Measurements from ENCODE around the gene PLXND1. TPM values are rescaled to one million over a fixed set of nuclear protein-coding genes. Genes with fewer than 3 reads are reported as not detected.

The PLXND1 gene
- total RNA-seq, 4 donors from 2014 or later: 155 to 300 (median 197) TPM

DNA sequence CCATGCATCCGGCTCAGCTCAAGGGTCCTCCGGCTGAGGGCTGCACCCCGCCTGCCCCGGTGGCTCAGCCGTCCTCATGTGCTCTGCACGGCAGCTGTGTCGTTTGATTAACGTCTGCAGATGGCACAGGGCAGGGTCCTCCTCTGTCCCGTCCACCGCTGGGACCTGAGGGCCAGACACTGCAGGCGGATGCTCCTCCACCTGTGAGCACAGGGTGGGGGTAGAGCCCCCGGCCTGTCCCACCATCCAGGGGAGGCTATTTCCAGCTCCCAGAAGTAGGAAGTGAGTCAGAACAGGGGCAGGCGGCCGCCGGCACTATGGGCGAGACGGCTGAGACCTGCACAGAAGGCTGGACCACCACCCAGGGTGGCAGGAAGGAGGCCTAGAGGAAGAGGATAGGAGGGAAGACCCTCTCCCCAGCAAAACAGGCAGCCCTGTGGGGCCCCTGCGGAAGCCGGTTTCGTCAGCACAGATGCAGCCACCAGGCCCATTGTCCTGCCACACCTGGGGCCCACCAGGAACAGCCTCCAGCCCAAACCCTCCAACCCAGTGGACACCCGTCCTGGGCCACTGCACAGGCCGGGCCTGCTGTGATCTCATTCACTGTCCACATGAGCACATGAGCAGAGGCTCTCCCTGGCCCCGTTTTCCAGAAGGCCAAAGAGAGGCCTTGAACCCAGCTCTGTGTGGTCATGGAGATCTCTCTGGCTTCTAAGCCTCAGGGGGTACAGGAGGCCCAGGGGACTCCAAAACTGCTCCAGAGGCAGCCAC, 12.6 kb upstream of the PLXND1 start:
- Histone ChIP-seq H3K4me1 (peaks cover 0 to 82% (median 45%) of the 10 kb centered on the region in 4 donors), H3K4me3 (no peak overlapping the region), H3K27ac (peak overlapping the region in 2 of 4 donors; percentile 38 to 56), H3K27me3 (no peaks in the 10 kb centered on the region), H3K36me3 (no peaks in the 10 kb centered on the region), H3K9me3 (no peaks in the 10 kb centered on the region)
- WGBS, 2 donors: 57 to 73% methylated on average over 16 to 17 of the region's 23 CpGs
- no peak for DNase-seq (ENCODE audit: low spot score in 2 of 2)
- TF ChIP-seq POLR2A (IDR thresholded peaks at IDR 0.05) (no peak), EP300 (IDR thresholded peaks at IDR 0.05) (no peak)
- TF ChIP-seq, protein P1, sequence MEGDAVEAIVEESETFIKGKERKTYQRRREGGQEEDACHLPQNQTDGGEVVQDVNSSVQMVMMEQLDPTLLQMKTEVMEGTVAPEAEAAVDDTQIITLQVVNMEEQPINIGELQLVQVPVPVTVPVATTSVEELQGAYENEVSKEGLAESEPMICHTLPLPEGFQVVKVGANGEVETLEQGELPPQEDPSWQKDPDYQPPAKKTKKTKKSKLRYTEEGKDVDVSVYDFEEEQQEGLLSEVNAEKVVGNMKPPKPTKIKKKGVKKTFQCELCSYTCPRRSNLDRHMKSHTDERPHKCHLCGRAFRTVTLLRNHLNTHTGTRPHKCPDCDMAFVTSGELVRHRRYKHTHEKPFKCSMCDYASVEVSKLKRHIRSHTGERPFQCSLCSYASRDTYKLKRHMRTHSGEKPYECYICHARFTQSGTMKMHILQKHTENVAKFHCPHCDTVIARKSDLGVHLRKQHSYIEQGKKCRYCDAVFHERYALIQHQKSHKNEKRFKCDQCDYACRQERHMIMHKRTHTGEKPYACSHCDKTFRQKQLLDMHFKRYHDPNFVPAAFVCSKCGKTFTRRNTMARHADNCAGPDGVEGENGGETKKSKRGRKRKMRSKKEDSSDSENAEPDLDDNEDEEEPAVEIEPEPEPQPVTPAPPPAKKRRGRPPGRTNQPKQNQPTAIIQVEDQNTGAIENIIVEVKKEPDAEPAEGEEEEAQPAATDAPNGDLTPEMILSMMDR (IDR thresholded peaks at IDR 0.05): no peak

DNA sequence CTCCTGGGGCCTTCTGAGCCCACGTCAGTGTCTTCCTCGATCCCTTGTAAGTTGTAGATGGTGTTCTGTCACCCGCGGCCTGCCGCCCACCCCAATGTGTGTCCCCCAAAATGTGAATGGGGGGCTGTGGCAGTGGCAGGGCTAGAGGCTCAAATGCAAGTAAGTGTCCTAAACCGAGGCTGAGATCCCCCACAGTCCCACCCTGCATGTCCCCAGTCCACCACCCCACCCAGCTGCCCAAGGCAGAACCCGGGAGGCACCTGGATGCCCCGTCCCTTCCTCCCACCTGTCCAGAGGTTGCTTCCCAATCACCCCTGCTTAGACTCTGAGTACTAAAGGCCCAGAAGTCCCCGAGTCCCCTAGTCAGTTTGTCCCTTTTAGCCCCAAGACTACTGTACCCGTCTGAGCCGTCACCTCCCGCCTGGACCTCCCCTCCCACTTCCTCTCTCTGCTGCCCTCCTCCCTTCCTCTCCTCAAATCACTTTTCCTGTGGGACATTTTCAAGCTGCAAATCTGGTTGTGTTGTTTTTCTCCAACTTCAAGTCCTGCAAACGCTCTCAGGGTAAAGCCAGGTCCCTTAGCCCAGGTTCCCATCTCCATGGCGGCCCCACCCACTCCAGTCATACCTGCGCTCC, 11.8 kb upstream of the PLXND1 start:
- no peak for DNase-seq (ENCODE audit: low spot score in 2 of 2)
- WGBS, 2 donors: 73 to 77% methylated on average over 13 to 15 of the region's 15 CpGs
- Histone ChIP-seq H3K4me1 (peaks cover 0 to 76% (median 38%) of the 10 kb centered on the region in 4 donors), H3K36me3 (no peaks in the 10 kb centered on the region), H3K9me3 (no peaks in the 10 kb centered on the region), H3K27me3 (no peaks in the 10 kb centered on the region), H3K4me3 (no peak overlapping the region), H3K27ac (peak overlapping the region in 2 of 4 donors; percentile 35 to 56)
- TF ChIP-seq, protein P1 (IDR thresholded peaks at IDR 0.05): no peak
- TF ChIP-seq POLR2A (IDR thresholded peaks at IDR 0.05): no peak
- no peak for TF ChIP-seq EP300 (IDR thresholded peaks at IDR 0.05)

DNA sequence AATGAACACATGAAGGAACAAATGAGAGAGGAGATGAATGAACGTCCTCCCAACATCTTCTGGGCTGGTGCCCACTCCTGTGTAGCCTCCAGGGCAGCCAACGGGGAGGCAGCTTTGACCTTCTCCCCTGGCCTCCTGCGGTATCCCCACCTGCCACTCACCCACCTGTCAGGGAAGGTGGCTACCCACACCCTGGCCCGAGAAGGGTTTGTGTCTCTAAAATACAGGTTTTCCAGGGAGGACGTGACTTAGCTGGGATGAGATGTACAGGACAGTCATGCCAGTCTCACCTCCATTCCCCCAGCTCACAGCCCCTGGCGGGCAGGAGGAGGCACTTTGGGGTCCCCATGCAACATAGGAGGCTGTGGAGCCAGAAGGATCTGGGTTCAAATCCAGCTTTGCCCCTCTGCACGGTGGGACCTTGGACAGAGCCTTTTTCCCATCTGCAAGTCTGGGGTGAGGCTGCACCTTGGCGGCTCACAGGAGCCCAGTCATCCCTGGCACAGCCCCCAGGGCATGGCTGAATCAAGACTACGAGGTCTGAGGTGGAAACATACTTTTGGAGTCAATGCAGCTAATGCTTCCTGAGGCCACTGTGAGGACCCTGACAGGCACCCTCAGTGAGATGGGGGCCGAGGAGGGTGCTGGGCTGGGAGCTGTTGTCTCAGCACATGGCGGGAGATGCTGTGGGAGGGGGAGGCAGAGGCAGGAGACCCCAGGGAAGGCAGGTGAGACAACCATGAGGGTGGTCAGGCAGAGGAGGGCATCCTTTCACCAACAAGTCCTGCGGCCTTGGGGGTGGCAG, 11.1 kb upstream of the PLXND1 start:
- Histone ChIP-seq H3K9me3 (no peaks in the 10 kb centered on the region), H3K4me3 (no peak overlapping the region), H3K27ac (peak overlapping the region in 2 of 4 donors; percentile 73 to 75), H3K36me3 (no peaks in the 10 kb centered on the region), H3K27me3 (no peaks in the 10 kb centered on the region), H3K4me1 (peaks cover 0 to 76% (median 36%) of the 10 kb centered on the region in 4 donors)
- WGBS, 2 donors: 83 to 88% methylated on average over 12 of the region's 12 CpGs
- no peak for DNase-seq (ENCODE audit: low spot score in 2 of 2)
- TF ChIP-seq EP300 (IDR thresholded peaks at IDR 0.05) (no peak), POLR2A (IDR thresholded peaks at IDR 0.05) (no peak)
- TF ChIP-seq, protein P1 (IDR thresholded peaks at IDR 0.05): no peak

DNA sequence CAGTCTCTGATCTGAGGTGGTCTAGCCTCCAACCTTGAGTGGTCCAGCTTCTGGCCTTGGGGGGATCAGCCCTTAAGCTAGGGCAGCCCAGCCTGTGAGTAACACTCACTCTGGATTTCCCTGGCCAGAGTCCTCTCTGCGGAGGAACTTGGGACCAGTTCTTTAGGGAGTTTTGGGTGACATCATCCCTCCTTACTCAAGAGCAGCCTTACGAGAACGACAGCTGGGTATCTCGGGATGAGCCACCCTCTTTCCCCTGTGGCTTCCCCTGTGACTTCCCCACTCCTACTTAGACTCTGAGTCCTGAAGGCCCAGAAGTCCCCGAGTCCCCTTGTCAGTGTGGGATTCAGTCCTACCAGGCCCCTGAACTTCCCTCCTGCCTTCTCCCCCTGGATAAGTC, 10.2 kb upstream of the PLXND1 start:
- Histone ChIP-seq H3K36me3 (no peaks in the 10 kb centered on the region), H3K4me3 (no peak overlapping the region), H3K27ac (peak overlapping the region in 3 of 4 donors; percentile 68 to 75 (median 73)), H3K9me3 (no peaks in the 10 kb centered on the region), H3K4me1 (peaks cover 0 to 76% (median 41%) of the 10 kb centered on the region in 4 donors), H3K27me3 (no peaks in the 10 kb centered on the region)
- no peak for DNase-seq (ENCODE audit: low spot score in 2 of 2)
- WGBS, 2 donors: 49 to 59% methylated on average over 5 of the region's 5 CpGs
- TF ChIP-seq POLR2A (IDR thresholded peaks at IDR 0.05): no peak
- TF ChIP-seq, protein P1 (IDR thresholded peaks at IDR 0.05): no peak
- TF ChIP-seq EP300 (IDR thresholded peaks at IDR 0.05): peak in 1 of 2 donors; percentile 71

Measured in tibial nerve (tissue), 4 donors.